Stimulated activated CD4-positive, alpha-beta T cell treated with anti-CD3 and anti-CD28 coated beads, Interleukin-4, amount 100 ng/mL, for 48 hours (primary cell): ENCODE data around the gene PBX2.
"Not testable (repeated sequence)": the region's sequence is repeated elsewhere in the genome, so short reads cannot be mapped to it uniquely, and the experiment has no call there.

ENCODE experiments used
- DNase-seq, 2 donors: peaks; one replicate each; pipeline ENCODE4 v3.0.0-alpha.2; 2020; ENCODE audit warnings: low read depth in 2 of 2

PBX2 gene

DNA sequence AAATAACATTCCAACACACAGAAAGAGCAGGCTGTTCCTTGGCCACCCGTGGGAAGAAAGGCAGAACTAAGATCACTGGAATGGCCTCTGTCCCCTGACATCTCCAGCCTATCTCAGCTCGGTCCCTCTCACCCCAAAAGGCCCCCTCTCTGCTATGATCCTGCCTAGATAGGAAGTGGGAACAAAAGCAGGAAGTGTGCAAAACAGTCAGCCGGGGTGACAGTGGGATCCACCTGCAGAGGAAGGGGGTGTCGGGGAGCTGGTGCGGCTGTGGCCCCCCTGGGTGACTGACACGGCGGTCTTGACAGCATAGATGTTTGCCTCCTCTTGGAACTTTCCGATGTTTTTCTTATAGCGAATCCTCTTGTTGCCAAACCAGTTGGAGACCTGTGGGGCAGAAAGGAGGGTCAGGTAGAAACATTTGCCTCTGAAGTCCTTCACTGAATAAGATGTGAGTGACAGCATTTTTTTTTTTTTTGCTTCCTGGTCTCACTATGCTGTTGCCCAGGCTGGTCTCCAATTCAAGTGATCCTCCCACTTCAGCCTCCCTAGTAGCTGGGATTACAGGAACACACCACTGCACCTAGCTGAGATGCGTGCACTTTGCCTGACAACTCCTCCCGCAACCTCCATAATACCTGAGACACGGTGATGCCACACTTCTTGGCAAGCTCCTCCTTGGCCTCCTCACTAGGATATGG is 2.8 kb downstream of the PBX2 start:
- no peak for DNase-seq

DNA sequence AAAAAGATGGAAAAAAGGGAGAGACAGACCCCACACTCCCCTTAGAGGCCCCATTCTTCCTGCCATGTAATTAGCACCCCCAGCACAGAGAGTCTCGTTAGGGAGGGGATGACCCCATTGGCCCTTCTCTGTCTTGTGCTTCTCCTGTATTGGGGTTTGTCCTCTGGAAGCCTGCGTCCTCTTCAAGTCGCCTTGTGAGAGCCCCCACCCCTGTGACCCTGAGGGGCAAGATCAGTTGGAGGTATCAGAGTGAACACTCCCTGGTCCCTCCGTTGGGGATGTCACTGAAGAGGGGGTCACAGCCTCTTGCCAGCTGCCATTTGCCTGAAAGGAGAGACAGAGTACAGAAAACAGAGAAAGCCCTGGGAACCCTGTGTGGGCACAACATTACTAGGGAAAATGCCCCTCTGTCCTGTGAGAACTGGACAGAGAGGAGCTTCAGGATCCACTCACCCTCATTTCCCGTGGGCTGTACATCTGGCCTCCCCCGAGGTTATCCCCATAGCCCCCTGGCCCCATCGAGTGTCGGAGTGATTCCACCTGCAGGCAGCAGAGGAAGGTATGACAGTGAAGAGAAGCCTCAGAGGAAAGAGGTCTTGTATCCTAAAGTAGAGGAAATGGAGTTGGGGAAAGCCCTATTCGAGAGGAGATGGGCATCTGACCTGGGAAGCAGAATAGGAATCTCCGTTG is 3.7 kb downstream of the PBX2 start:
- DNase-seq, result not testable (repeated sequence)

DNA sequence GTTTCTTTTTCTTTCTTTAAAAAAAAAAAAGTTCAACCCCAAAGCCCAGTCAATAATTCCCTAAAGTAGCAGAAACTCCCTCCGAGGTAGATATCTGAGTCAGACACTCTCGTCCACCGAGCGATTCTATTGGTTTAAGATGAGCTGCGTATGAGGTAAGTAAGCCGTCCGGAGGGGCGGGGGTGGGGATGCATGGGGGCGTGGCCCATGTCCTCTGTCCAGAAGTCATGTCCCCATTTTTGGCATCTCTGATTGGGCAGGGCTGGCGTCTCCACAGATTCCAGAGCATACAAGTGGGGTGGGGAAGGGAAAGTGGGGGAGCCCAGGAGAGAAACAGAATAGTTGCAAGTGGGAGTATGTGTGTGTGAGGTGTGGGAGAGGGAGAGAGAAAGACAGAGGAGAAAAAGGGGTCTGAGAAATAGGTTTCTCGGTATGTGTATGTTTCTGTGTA is 4.3 kb downstream of the PBX2 start:
- peak; percentile 40 to 58 for DNase-seq

DNA sequence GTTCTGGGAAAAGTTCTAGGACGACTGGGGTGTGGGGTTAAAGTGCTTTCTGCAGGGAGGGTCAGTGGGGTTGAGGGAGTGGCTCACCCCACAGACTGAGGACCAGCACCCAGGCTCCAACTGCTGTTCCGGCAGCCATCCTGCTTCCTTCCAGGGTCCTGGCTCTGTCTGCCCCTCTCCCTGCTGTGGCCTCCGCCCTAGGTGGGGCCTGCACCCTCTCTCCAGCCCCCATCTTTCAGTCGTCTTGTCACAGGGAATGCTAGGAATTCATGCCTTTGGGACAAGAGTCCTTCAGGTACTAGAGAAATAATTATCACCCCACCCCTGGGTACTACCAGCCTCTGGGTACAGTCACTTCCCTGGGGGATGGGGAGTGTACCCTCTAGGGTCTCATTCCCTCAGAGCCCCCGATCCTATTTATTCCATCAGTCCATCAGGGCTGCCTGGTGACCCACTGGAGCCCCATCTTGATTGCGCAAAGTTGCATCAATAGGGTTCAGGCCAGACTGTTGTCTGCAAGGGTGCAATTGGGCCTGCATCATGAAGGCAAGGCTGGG is 5.8 kb downstream of the PBX2 start, which contains the start of gene AGER:
TSS of gene AGER (minus strand) at position 170 of the 557 bp plus-strand sequence. CDS start at position 139, 31 bp downstream.
- DNase-seq, result no peak

DNA sequence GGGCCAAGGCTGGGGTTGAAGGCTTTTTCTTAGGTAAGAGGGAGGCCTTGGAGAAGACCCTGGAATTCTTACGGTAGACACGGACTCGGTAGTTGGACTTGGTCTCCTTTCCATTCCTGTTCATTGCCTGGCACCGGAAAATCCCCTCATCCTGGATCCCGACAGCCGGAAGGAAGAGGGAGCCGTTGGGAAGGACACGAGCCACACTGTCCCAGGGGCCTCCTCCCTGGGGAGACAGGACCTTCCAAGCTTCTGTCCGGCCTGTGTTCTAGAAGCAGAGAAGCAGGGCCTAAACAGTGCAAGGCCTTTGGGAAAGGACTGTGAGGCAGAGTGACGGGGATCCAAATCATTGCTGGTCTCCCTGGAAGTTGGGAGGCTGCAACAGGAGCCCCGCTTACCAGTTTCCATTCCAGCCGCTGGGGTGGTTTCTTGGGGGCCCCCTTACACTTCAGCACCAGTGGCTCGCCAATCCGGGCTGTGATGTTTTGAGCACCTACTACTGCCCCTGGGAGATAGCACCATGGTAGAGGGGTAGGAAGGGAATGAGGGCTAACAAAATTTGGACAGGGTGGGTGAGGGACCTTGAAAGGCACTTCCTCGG is 6.4 kb downstream of the PBX2 start:
- DNase-seq, result no peak

DNA sequence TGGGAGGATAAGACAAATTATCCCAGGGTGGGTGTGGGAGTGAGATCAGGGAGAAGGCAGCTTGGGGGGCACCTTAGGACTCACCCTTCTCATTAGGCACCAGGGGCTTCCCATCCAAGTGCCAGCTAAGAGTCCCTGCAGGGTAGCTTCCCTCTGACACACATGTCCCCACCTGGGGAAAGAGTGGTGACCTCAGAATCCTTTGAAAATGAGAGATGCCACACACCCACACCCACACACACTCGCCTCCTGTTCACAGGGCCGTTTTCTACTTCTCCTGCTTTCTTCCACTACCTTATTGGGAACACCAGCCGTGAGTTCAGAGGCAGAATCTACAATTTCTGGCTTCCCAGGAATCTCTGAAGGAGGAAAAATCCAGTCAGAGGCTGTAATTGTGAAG is 7.0 kb downstream of the PBX2 start:
- no peak for DNase-seq

DNA sequence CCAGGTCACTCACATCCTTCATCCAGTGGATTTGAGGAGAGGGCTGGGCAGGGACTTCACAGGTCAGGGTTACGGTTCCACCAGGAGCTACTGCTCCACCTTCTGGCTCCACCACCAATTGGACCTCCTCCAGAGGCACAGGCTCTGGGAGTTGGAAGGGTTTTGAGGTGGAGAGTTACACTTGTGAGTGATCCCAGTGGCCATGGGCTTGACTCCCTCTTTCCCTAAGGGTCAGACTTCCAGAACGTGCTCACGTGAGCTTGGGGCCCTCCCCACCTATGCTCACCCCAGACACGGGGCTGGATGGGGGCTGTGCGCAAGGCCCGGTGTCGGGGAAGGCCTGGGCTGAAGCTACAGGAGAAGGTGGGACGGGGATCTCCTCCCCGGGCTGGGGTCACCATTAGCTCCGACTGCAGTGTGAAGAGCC is 7.4 kb downstream of the PBX2 start:
- DNase-seq, result no peak

DNA sequence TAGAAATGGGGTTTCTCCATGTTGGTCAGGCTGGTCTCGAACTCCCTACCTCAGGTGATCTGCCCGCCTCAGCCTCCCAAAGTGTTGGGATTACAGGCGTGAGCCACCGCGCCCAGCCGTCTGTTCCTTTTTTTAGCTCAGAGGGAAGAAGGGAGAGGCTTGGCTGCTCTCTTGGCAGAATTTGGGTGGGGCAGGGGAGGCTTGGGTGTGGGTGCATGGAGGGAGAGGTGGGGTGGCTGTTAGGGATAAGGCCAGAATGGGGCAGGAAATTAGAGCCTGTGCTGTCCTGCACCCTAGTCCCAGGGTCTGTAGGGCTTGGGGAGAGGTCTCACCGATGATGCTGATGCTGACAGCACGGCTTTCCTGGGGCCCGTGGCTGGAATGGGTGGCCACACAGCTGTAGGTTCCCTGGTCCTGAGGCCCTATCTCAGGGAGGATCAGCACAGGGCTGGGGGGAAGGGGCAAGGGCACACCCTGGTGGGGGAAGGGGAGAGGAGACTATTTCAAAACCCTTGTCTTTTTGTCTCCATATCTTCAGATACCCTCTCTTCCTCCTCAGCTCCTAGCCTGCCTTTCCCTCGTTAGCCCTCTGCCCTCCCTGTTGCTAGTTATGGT is 8.0 kb downstream of the PBX2 start:
- DNase-seq, result no peak

DNA sequence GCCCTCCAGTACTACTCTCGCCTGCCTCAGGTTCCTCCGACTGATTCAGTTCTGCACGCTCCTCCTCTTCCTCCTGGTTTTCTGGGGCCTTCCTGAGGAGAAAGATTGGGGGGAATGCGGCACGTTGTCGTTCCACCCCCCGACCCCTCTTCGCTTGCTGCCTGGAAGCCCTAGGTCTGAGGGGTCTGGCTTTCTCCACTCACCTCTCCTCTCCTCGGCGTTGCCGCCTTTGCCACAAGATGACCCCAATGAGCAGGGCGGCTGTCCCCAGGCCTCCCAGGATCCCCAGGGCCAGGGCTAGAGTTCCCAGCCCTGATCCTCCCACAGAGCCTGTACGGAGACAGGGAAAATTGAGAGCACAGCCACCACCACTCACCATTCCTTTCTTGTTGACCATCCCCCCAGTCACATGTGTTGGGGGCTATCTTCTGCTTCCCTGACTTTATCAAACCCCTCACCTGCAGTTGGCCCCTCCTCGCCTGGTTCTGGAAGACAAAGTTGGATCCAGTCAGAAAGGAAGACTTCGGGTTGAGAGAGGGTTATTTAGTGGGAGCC is 8.8 kb downstream of the PBX2 start:
- DNase-seq, result no peak

DNA sequence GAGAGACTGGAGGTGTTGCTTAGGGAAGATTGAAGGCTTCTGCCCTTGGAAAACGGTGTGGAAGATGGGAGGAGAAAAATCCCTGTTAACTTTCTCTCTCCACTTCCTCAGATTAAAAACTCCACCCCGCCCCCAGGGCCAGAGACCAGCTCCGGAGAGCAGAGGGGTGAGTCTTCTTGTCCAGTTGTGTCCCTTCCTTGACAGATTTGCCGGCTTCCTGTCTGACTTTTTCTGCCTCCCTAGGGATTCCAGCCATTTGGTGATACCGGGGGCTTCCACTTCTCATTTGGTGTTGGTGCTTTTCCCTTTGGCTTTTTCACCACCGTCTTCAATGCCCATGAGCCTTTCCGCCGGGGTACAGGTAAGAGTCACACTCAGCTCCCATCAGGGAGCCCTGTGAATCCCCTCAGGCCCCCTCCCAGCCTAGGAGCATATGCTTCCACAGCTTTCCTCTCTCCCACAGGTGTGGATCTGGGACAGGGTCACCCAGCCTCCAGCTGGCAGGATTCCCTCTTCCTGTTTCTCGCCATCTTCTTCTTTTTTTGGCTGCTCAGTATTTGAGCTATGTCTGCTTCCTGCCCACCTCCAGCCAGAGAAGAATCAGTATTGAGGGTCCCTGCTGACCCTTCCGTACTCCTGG is 10.1 kb downstream of the PBX2 start:
- no peak for DNase-seq

DNA sequence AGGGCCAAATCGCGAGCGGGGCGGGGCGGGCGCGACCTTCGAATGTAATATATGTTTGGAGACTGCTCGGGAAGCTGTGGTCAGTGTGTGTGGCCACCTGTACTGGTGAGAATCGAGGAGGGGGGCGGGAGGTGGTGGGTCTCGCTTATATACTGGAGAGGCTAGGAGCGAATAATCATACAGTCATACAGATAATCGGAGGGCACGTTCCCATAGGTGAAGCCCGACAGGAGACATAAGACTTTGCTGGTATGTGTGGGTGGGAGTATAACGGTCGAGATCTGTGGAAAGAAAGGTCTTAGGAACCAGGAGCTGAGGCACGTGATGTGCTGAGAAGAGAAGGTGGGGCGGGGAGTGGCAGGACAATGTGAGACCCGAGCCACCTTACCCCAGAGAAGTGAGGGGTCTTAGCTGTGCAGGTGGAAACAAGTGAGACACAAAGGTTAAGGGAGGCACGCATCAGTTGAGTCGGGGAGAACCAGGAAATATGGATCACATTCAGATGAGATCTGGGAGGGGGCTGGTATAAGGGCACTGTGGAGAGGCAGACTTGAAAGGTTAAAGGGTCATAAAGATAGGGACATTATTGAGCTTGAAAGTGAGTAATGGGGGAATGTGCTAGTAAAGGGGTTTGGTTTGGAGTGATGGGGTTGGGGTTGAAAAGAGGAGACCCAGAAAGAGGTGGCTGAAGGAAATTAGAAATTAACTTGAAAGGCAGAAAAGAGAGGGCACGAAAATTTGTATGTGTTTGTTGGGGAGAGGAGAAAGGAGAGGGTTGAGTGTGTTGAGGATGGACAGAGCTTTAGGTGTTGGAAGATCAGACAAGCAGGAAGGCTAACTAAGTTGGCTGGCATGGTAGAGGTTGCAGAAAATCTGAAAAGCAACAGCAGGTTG is 11.2 kb downstream of the PBX2 start:
- DNase-seq, result no peak

DNA sequence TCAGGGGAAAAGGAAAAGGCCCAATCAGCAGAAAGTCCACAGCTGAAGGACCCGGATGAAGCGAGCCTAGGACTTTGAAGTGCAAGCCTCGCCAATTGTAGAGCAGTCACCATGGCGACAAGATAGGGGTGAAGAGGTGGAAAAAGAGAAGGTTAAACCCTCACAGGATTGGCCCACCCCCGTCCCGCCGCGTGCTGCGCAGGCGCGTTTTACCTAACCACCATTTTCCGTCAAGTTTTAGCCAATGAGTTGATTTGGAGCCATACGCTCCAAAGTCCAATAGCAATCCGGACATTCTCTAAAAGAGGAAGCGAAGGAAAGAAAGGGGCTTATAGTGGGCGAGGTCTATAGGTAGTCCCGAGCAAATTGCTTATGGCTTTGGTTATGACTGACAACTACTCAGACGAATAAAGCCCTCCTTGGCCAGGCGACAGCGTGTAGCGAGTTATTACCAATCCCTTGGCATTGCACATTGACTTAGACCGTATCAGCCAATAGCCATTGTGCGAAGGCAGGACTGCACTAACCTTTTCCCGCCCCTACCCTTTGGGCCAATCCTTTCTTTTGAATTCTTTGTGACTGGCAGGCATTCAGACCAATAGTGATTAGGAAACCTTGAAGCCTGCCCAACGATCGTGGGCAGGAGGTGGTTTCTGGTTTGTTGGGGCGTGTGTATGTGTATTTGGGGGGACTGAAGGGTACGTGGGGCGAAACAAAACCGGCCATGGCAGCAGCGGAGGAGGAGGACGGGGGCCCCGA is 12.0 kb downstream of the PBX2 start, which contains the start of gene RNF5:
TSS of gene RNF5 (plus strand) at position 618 of the 759 bp plus-strand sequence. CDS start at position 725, 107 bp downstream.
- DNase-seq, result peak; percentile 81 to 90

DNA sequence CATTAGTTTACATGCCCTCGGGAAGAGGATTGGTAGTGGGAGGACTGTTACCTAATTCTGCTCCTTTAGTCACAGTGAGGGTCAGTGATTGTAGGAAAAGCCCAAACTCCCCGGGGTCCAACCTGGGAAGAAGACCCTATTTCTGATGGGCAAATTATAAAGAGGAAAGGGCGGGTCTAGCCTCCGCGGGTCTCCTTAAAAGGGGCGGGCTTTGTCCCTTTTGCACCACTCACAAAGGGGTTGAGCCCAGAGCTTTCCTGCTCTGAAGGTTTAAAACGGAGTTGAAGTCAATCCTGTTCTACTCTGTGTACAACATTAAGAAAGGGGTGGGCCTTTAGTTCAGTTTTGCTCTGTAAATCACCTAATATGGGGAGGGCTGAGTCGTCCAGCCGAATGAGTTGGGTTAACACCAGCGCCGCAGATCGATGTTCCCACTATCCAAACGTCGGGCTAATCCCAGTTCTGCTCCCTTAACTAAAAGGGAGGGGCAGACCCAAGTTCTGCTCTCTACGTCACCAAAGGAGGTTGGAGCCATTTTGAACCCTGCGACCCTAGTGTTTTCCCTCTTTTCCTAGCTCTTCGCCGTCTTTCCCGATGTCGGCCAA is 12.7 kb downstream of the PBX2 start:
- peak in 1 of 2 donors; percentile 28 for DNase-seq

DNA sequence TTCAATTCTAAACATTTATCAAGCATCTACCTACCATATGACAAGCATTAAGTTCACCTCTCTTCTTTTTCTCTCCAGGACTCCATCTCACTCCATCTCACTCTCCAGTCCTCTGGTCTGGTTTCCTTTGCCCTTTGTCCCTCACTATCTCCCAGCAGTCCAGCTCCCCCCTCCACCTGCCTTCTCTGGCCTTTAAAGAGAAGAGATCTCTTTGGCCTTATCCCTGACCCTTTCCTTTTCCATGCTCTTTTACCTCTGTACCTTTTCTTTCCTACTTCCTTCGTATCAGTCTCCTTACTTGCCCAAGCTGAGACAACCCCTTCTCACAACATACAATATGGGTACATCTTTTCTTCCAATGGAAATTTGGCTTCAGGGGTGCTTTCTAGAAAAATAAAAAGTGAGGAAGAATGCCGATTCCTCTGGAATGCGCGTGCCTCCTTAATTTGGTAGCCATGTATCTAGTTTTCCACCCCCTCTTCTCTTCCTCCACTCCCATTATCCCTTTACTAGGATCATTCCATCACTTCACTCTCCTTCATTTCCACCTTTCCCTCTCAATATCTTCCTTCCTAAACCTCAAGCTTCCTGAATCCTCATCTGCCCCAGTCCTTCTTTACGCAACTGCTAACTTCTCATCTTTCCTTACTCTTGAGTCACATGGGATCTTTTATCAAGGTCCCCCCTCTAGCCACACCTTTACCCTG is 13.4 kb downstream of the PBX2 start:
- no peak for DNase-seq

DNA sequence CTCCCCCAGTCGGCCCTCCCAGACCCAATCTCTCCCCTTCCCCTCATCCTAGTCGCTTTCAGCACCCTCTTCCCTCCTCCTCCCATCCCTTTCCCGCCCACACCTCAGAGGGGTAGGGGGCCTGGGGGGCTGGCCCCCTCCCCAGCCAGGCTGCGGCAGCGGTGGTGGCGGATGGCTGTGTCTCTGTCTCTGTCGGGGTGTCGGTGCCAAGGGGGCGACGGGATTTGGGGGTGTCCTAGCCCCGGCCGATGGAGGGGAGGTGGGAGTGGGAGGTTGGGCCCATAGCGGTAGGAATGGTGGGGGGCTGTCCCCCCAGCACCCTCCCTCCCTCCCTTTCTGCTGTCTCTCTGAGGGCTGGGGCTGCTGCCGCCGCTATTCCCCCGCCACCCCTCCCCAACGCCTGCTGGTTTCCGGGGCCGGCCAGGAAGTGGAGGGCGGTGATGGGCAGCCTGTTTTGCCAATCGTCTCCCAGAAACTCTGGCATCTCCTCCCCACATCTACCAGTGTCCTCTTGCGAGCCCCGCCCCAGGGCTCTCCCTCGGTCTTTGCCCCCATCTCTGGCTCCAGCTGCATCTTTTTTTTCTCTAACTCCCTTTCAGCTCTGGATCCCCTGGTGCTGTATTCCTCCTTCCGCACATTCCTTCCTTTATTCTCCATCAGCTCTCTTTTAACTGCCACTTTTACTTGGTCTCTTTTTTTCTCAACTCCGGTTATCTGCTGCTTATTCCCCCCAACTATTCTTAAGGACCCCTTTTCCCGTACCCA is 14.1 kb downstream of the PBX2 start, which contains the start of gene AGPAT1:
TSS of gene AGPAT1 (minus strand) at position 374 of the 765 bp plus-strand sequence. CDS start 4,588 bp downstream, outside the sequence.
- peak; percentile 96 for DNase-seq

DNA sequence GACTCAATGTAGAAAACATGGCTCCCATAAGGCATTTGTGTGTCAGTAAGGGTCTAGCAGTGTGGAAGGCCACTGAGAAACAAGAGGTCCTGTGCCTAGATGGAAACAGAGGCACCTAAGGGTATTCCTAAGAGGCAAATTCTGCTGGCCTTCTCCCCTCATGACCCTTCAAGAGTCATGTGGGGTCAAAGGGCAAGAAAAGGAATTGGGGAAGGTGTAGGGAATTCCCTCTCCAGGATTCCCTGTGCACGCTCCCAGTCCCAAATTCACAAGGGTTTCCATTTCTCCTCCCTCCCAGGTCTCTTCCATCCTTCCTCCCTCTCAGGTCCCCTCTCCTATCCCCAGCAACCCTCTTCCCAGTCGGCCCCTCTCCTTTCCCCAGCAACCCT is 14.7 kb downstream of the PBX2 start:
- DNase-seq, result no peak

DNA sequence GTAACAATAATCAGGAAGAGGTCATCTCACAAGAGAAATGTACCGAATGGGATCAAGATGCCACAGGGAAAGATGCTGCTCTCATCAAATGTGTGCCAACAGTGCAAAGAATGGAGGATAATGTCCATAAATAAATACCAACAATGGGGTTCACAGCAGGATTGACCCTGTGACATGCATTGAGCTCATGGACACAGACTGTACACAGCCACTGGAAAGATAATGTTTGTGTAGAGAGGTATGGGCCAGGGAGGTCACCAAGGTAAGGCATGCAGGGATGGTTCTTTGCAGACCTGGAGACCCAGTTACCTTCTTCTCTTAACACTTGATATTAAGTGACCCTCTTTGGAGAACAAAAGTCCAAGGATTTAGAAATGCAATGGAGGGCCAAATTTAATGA is 15.6 kb downstream of the PBX2 start:
- no peak for DNase-seq
